K562 (cell line): ENCODE results near the gene NLRC3. TPM values are rescaled to one million over a fixed set of nuclear protein-coding genes. Genes with fewer than 3 reads are reported as not detected.

Source experiments
- ASH1L ChIP-seq: fragments of 450-650 bp; IDR thresholded peaks from 2 replicates; pipeline ENCODE4 v1.6.1; 2018; ENCODE audit warnings: borderline replicate concordance, mild to moderate bottlenecking, low read depth; ENCODE audit not compliant: partially characterized antibody
- ATF1 ChIP-seq, 2 experiments: fragments of 450-650 bp in 1 of 2; IDR thresholded peaks; 2 replicates each; pipeline ENCODE4 v1.6.1; 2016; ENCODE audit warnings: missing compliant biosample characterization in 1 of 2, missing genetic modification characterization in 1 of 2
- CBX1 ChIP-seq: sonication (generic); IDR thresholded peaks from 2 replicates; pipeline ENCODE4 v1.6.1; 2016; ENCODE audit warnings: antibody characterized with exemption, low read depth, mild to moderate bottlenecking
- CEBPB ChIP-seq: fragments of 450-650 bp; IDR thresholded peaks from 2 replicates; pipeline ENCODE4 v1.6.1; 2016; ENCODE audit warnings: missing genetic modification characterization, missing compliant biosample characterization
- FOXJ3 ChIP-seq: sonication (generic); formaldehyde crosslinking; IDR thresholded peaks from 2 replicates; pipeline ENCODE4 v1.4.0; 2020; ENCODE audit warnings: mild to moderate bottlenecking, missing genetic modification reagents
- GATAD2A ChIP-seq: fragments of 450-650 bp; IDR thresholded peaks from 2 replicates; pipeline ENCODE4 v1.6.1; 2017
- HCFC1 ChIP-seq: IDR thresholded peaks from 2 replicates; pipeline ENCODE4 v1.6.1; 2012; ENCODE audit warnings: low read depth, low read length, improper control_type of control experiment
- HMG20B ChIP-seq: fragments of 250-450 bp; sonication (Bioruptor Pico); IDR thresholded peaks from 2 replicates; pipeline ENCODE4 v1.5.0; 2021; ENCODE audit warnings: mild to moderate bottlenecking
- JUN ChIP-seq, 2 experiments: sonication (generic) in 1 of 2; formaldehyde crosslinking in 1 of 2; IDR thresholded peaks; 2 replicates each; pipeline versions ENCODE4 v1.6.1 to v1.8.0; 2012 to 2022; ENCODE audit warnings: borderline replicate concordance in 2 of 2, mild to moderate bottlenecking in 2 of 2, improper control_type of control experiment in 1 of 2, low read depth in 1 of 2, low read length in 1 of 2, missing genetic modification reagents in 1 of 2
- LARP7 ChIP-seq: fragments of 450-650 bp; IDR thresholded peaks from 2 replicates; pipeline ENCODE4 v1.6.1; 2016
- MBD2 ChIP-seq: sonication (generic); IDR thresholded peaks from 2 replicates; pipeline ENCODE4 v1.6.1; 2016; ENCODE audit warnings: low read depth, borderline replicate concordance
- MXD1 ChIP-seq: fragments of 250-450 bp; sonication (Bioruptor Pico); IDR thresholded peaks from 2 replicates; pipeline ENCODE4 v1.8.0; 2021; ENCODE audit warnings: borderline replicate concordance, mild to moderate bottlenecking, moderate library complexity; ENCODE audit not compliant: poor library complexity, severe bottlenecking
- NCOA6 ChIP-seq: fragments of 450-650 bp; IDR thresholded peaks from 2 replicates; pipeline ENCODE4 v1.6.1; 2017; ENCODE audit warnings: mild to moderate bottlenecking
- PTTG1 ChIP-seq: fragments of 450-650 bp; IDR thresholded peaks from 2 replicates; pipeline ENCODE4 v1.6.1; 2016; ENCODE audit warnings: low read depth, mild to moderate bottlenecking, missing genetic modification characterization, missing compliant biosample characterization
- RB1 ChIP-seq: fragments of 450-650 bp; IDR thresholded peaks from 2 replicates; pipeline ENCODE4 v1.6.1; 2017; ENCODE audit warnings: low read depth, mild to moderate bottlenecking
- RHOXF2B ChIP-seq: fragments of 250-450 bp; sonication (Bioruptor Pico); conservative IDR thresholded peaks from 2 replicates; pipeline ENCODE4 v1.5.1; 2021
- TCF3 ChIP-seq: sonication (generic); formaldehyde crosslinking; IDR thresholded peaks from 2 replicates; pipeline ENCODE4 v1.4.0; 2020; ENCODE audit warnings: mild to moderate bottlenecking, missing genetic modification reagents
- ZKSCAN1 ChIP-seq: fragments of 150-350 bp; IDR thresholded peaks from 2 replicates; pipeline ENCODE4 v1.6.1; 2016; ENCODE audit warnings: low read depth, low read length
- ZNF280A ChIP-seq: fragments of 450-650 bp; IDR thresholded peaks from 2 replicates; pipeline ENCODE4 v1.6.1; 2018; ENCODE audit warnings: mild to moderate bottlenecking, low read depth; ENCODE audit not compliant: partially characterized antibody
- ZNF764 ChIP-seq: fragments of 250-450 bp; sonication (Bioruptor Pico); IDR thresholded peaks from 2 replicates; pipeline ENCODE4 v1.4.0; 2020; ENCODE audit warnings: low read depth, mild to moderate bottlenecking, moderate library complexity
- polyA plus RNA-seq, 8 experiments: library from polyadenylated mRNA; depleted of rRNA in 4 of 8; stranded (reverse) in 5 of 8; unstranded in 3 of 8; fragments of >200 nt; fragmentation: Nextera tagmentation in 2 of 8; fragmentation: Illumina TruSeq in 1 of 8; extraction: Ambion mirVana in 2 of 8; extraction: Trizol in 1 of 8; gene quantifications; 2 replicates each; pipeline versions ENCODE4 v1.2.1 to v1.2.3, GENCODE V29; 2011 to 2014; ENCODE audit warnings: inconsistent platforms in 1 of 8, missing spikeins in 1 of 8
- total RNA-seq, 7 experiments: library from RNA; depleted of rRNA in 6 of 7; stranded (reverse); fragments of >200 nt in 6 of 7; fragmentation: Illumina TruSeq in 2 of 7; extraction: Trizol in 2 of 7; gene quantifications; 2 replicates each; pipeline versions ENCODE4 v1.2.1 to v1.2.3, GENCODE V29; 2011 to 2021; ENCODE audit warnings: low replicate concordance in 1 of 7
- TF ChIP-seq, protein P1 (sequence below): sonication (generic); formaldehyde crosslinking; IDR thresholded peaks from 2 replicates; pipeline ENCODE4 v1.9.0; 2022; ENCODE audit warnings: mild to moderate bottlenecking, missing genetic modification reagents
- TF ChIP-seq, protein P2 (sequence below): fragments of 150-350 bp; conservative IDR thresholded peaks from 2 replicates; pipeline ENCODE4 v1.6.1; 2014; ENCODE audit warnings: low read length
- TF ChIP-seq, protein P3 (sequence below): sonication (generic); formaldehyde crosslinking; IDR thresholded peaks from 2 replicates; pipeline ENCODE4 v1.5.0; 2020; ENCODE audit warnings: missing genetic modification reagents

Gene NLRC3
- total and polyA plus RNA-seq, 9 of the 15 experiments (the other 6 are each of a cell fraction or from before 2014, with no cell fraction given): 0.03 to 0.13 (median 0.03) TPM; not detected in 4

- no peak for TF ChIP-seq PTTG1 (tag)
- TF ChIP-seq MBD2: no peak
- TF ChIP-seq, protein P1, sequence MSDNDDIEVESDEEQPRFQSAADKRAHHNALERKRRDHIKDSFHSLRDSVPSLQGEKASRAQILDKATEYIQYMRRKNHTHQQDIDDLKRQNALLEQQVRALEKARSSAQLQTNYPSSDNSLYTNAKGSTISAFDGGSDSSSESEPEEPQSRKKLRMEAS: no peak
- TF ChIP-seq, protein P2, sequence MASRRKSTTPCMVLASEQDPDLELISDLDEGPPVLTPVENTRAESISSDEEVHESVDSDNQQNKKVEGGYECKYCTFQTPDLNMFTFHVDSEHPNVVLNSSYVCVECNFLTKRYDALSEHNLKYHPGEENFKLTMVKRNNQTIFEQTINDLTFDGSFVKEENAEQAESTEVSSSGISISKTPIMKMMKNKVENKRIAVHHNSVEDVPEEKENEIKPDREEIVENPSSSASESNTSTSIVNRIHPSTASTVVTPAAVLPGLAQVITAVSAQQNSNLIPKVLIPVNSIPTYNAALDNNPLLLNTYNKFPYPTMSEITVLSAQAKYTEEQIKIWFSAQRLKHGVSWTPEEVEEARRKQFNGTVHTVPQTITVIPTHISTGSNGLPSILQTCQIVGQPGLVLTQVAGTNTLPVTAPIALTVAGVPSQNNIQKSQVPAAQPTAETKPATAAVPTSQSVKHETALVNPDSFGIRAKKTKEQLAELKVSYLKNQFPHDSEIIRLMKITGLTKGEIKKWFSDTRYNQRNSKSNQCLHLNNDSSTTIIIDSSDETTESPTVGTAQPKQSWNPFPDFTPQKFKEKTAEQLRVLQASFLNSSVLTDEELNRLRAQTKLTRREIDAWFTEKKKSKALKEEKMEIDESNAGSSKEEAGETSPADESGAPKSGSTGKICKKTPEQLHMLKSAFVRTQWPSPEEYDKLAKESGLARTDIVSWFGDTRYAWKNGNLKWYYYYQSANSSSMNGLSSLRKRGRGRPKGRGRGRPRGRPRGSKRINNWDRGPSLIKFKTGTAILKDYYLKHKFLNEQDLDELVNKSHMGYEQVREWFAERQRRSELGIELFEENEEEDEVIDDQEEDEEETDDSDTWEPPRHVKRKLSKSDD: no peak
- 0 out of 2 replicates have a peak, but pooled peaks have one; percentile 55 for TF ChIP-seq RB1
- TF ChIP-seq FOXJ3 (CRISPR knock-in tag): no peak
- no peak for TF ChIP-seq JUN (IDR thresholded peaks at IDR 0.05; ENCODE audit: borderline replicate concordance, low read depth, low read length)
- no peak for TF ChIP-seq JUN (CRISPR knock-in tag; IDR thresholded peaks at IDR 0.05; ENCODE audit: borderline replicate concordance)
- no peak for TF ChIP-seq RHOXF2B (CRISPR knock-in tag)
- no peak for TF ChIP-seq ATF1 (CRISPR knock-in tag; IDR thresholded peaks at IDR 0.05)
- no peak for TF ChIP-seq ATF1 (tag; IDR thresholded peaks at IDR 0.05)
- TF ChIP-seq HMG20B (CRISPR knock-in tag): no peak
- TF ChIP-seq CEBPB: no peak
- TF ChIP-seq ZNF280A: no peak
- TF ChIP-seq GATAD2A: no peak
- no peak for TF ChIP-seq LARP7
- no peak for TF ChIP-seq ASH1L
- no peak for TF ChIP-seq ZKSCAN1
- TF ChIP-seq TCF3 (CRISPR knock-in tag): no peak
- TF ChIP-seq NCOA6: no peak
- TF ChIP-seq, protein P3, sequence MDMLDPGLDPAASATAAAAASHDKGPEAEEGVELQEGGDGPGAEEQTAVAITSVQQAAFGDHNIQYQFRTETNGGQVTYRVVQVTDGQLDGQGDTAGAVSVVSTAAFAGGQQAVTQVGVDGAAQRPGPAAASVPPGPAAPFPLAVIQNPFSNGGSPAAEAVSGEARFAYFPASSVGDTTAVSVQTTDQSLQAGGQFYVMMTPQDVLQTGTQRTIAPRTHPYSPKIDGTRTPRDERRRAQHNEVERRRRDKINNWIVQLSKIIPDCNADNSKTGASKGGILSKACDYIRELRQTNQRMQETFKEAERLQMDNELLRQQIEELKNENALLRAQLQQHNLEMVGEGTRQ: no peak
- no peak for TF ChIP-seq ZNF764 (CRISPR knock-in tag)
- peak; percentile 64 for TF ChIP-seq HCFC1
- no peak for TF ChIP-seq MXD1 (CRISPR knock-in tag)
- no peak; the same call in 1 of the 2 replicates for TF ChIP-seq CBX1
Measured at GRCh38 chr16:3611146-3611975, 34.2 kb upstream of the NLRC3 start, which contains the start of gene SLX4 (continued).
